ENCODE data around the gene MS4A8. TPM values are rescaled to one million over a fixed set of nuclear protein-coding genes. Genes with fewer than 3 reads are reported as not detected.

MS4A8 gene
- total RNA-seq, 1 donor from 2014 or later: 2.8 TPM

DNA sequence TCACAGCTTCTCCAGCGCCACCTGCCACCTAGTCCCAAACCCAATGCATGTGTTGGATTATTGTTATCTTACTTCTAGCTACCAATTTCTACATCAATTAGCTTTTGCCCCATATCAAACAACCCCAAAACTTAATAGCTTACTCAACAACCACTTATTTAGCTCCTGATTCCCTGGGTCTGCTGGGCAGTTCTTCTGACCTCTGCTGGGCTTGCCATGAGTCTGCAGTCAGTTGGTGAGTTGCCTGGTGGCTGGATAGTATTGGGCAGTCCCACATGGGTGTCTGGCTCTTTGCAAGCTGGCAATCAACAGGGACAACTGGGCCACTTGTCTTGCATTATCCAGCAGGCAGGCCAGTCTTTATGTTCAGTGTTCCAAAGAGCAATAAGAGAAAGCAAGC, 43.6 kb downstream of the MS4A8 start:
- no peak overlapping the region for H3K4me3 Mint-ChIP-seq
- TF ChIP-seq CTCF (conservative IDR thresholded peaks at IDR 0.05): no peak
- H3K27ac Mint-ChIP-seq: no peak overlapping the region
- no peak for DNase-seq (ENCODE audit: extremely low spot score, unreplicated experiment)
- H3K36me3 Mint-ChIP-seq: no peaks in the 10 kb centered on the region
- H3K9me3 Mint-ChIP-seq: peaks cover 5% of the 10 kb centered on the region
- H3K4me1 Mint-ChIP-seq (ENCODE audit: unreplicated experiment): peaks cover 4% of the 10 kb centered on the region
- peaks cover 10% of the 10 kb centered on the region for H3K27me3 Mint-ChIP-seq

- no peak for DNase-seq (ENCODE audit: extremely low spot score, unreplicated experiment)
- TF ChIP-seq CTCF (conservative IDR thresholded peaks at IDR 0.05): no peak
- H3K4me3 Mint-ChIP-seq: no peak overlapping the region
- H3K36me3 Mint-ChIP-seq: no peaks in the 10 kb centered on the region
- peaks cover 5% of the 10 kb centered on the region for H3K9me3 Mint-ChIP-seq
- H3K4me1 Mint-ChIP-seq (ENCODE audit: unreplicated experiment): peaks cover 4% of the 10 kb centered on the region
- no peak overlapping the region for H3K27ac Mint-ChIP-seq
- peaks cover 5% of the 10 kb centered on the region for H3K27me3 Mint-ChIP-seq
Measured at GRCh38 chr11:60744114-60744513, 44.7 kb downstream of the MS4A8 start.

DNA sequence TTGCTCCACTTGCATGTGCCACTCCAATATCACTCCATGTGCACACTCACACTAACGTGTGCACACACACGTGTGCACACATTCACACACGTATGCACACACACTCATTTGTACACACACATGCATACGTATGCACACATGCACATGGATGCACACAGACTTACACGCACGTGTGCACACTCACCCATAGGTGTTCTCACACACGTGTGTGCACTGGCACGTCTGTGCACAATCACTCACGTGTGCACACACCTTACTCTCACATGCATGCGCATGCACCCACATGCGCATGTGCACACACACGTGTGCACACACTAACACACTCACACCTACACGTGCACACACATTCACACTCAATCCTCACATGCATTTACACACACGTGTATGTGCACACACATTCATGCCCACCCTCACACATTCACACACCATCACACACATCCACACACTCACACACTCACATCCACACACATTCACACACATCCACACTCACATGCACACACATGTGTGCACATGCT, 48.0 kb downstream of the MS4A8 start:
- H3K27me3 Mint-ChIP-seq: peaks cover 8% of the 10 kb centered on the region
- H3K27ac Mint-ChIP-seq: no peak overlapping the region
- DNase-seq (ENCODE audit: extremely low spot score, unreplicated experiment): no peak
- no peak for TF ChIP-seq CTCF (conservative IDR thresholded peaks at IDR 0.05)
- H3K4me1 Mint-ChIP-seq (ENCODE audit: unreplicated experiment): peaks cover 4% of the 10 kb centered on the region
- H3K4me3 Mint-ChIP-seq: no peak overlapping the region
- H3K36me3 Mint-ChIP-seq: no peaks in the 10 kb centered on the region
- H3K9me3 Mint-ChIP-seq: no peaks in the 10 kb centered on the region

DNA sequence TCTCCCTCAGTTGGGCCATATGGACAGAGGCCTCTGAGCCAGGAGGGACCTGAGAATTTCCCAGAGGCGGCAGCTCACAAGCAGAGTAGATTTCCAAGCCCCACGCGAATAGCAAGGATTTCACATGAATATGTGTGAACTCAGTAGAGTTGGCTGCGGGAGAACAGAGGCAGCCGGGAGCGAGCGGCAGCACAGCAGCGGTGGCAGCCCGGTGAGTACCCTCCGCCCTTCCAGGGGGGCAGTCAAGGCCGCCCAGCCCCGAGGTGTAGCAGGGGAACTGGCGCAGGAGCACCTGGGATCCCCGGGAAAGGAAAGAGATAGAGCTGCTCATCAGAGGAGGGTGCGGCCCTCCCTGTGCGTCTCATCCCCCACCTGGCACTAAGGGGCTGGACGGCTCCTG, 48.8 kb downstream of the MS4A8 start:
- no peaks in the 10 kb centered on the region for H3K36me3 Mint-ChIP-seq
- peaks cover 4% of the 10 kb centered on the region for H3K4me1 Mint-ChIP-seq (ENCODE audit: unreplicated experiment)
- no peak overlapping the region for H3K27ac Mint-ChIP-seq
- H3K4me3 Mint-ChIP-seq: no peak overlapping the region
- no peak for TF ChIP-seq CTCF (conservative IDR thresholded peaks at IDR 0.05)
- no peak for DNase-seq (ENCODE audit: extremely low spot score, unreplicated experiment)
- no peaks in the 10 kb centered on the region for H3K9me3 Mint-ChIP-seq
- H3K27me3 Mint-ChIP-seq: peaks cover 10% of the 10 kb centered on the region

- no peaks in the 10 kb centered on the region for H3K36me3 Mint-ChIP-seq
- H3K27me3 Mint-ChIP-seq: peaks cover 12% of the 10 kb centered on the region
- DNase-seq (ENCODE audit: extremely low spot score, unreplicated experiment): no peak
- no peak for TF ChIP-seq CTCF (conservative IDR thresholded peaks at IDR 0.05)
- no peak overlapping the region for H3K27ac Mint-ChIP-seq
- peaks cover 4% of the 10 kb centered on the region for H3K4me1 Mint-ChIP-seq (ENCODE audit: unreplicated experiment)
- H3K4me3 Mint-ChIP-seq: no peak overlapping the region
- no peaks in the 10 kb centered on the region for H3K9me3 Mint-ChIP-seq
Measured at GRCh38 chr11:60748821-60749220, 49.4 kb downstream of the MS4A8 start.

- Mint-ChIP-seq H3K4me3 (no peak overlapping the region), H3K9me3 (no peaks in the 10 kb centered on the region), H3K27me3 (peaks cover 12% of the 10 kb centered on the region), H3K27ac (no peak overlapping the region), H3K4me1 (ENCODE audit: unreplicated experiment) (peaks cover 4% of the 10 kb centered on the region), H3K36me3 (no peaks in the 10 kb centered on the region)
- TF ChIP-seq CTCF (conservative IDR thresholded peaks at IDR 0.05): no peak
- no peak for DNase-seq (ENCODE audit: extremely low spot score, unreplicated experiment)
Measured at GRCh38 chr11:60750911-60751310, 51.5 kb downstream of the MS4A8 start.
